GM12891 (cell line): Measurements from ENCODE around the gene ZFYVE9.

Experiments
- POLR2A ChIP-seq: IDR thresholded peaks from 2 replicates; pipeline ENCODE4 v1.6.1; 2011; ENCODE audit warnings: low read depth, low read length, control low read depth
- POLR2AphosphoS5 ChIP-seq: IDR thresholded peaks from 2 replicates; pipeline ENCODE4 v1.6.1; 2011; ENCODE audit warnings: low read depth, low read length, control low read depth
- TAF1 ChIP-seq: IDR thresholded peaks from 2 replicates; pipeline ENCODE4 v1.6.1; 2011; ENCODE audit warnings: low read depth, low read length, control low read depth

GRCh38 chr1:52288286-52288685, 146.4 kb downstream of the ZFYVE9 start:
- TF ChIP-seq POLR2A (no peak), TAF1 (no peak), POLR2AphosphoS5 (no peak)
